SK-N-MC (cell line): ENCODE data around the gene ZNF263.

Source experiments
- EZH2 ChIP-seq: fragments of 200-600 bp; sonication (generic); IDR thresholded peaks from one replicate; pipeline ENCODE4 v1.6.1; 2017; ENCODE audit warnings: antibody characterized with exemption
- POLR2AphosphoS5 ChIP-seq: IDR thresholded peaks from 2 replicates; pipeline ENCODE4 v1.6.1; 2012; ENCODE audit warnings: mild to moderate bottlenecking, low read depth, low read length, borderline replicate concordance

GRCh38 chr16:3248596-3248995 lies 34.7 kb upstream of the ZNF263 start:
- TF ChIP-seq POLR2AphosphoS5 (no peak), EZH2 (no peak)
